T-helper 9 cell (primary cell): ENCODE measurements around the gene SLC15A5.

Source experiments
- DNase-seq: peaks from one replicate; pipeline ENCODE4 v3.0.0-alpha.2; 2020

The SLC15A5 gene

GRCh38 chr12:16261944-16262475 lies 15.5 kb downstream of the SLC15A5 start:
- no peak for DNase-seq

GRCh38 chr12:16260206-16260605 lies 17.3 kb downstream of the SLC15A5 start:
- DNase-seq, result no peak

GRCh38 chr12:16258963-16259362 lies 18.5 kb downstream of the SLC15A5 start:
- DNase-seq, result no peak

GRCh38 chr12:16246264-16246663 lies 31.2 kb downstream of the SLC15A5 start:
- DNase-seq, result no peak

- no peak for DNase-seq
These were observed 32.3 kb downstream of the SLC15A5 start for GRCh38 chr12:16245209-16245608.

GRCh38 chr12:16243487-16244412 lies 33.7 kb downstream of the SLC15A5 start:
- DNase-seq, result no peak

GRCh38 chr12:16241346-16241745 lies 36.1 kb downstream of the SLC15A5 start:
- DNase-seq, result no peak

GRCh38 chr12:16238661-16239060 lies 38.8 kb downstream of the SLC15A5 start:
- no peak for DNase-seq

GRCh38 chr12:16229676-16230075 lies 47.8 kb downstream of the SLC15A5 start:
- DNase-seq, result no peak

GRCh38 chr12:16228067-16228466 lies 49.4 kb downstream of the SLC15A5 start:
- DNase-seq, result no peak

GRCh38 chr12:16225692-16226091 lies 51.8 kb downstream of the SLC15A5 start:
- DNase-seq, result no peak

GRCh38 chr12:16224196-16224595 lies 53.3 kb downstream of the SLC15A5 start:
- DNase-seq, result no peak

- DNase-seq, result no peak
These were observed 55.7 kb downstream of the SLC15A5 start for GRCh38 chr12:16221776-16222175.

- DNase-seq, result no peak
These were observed 57.4 kb downstream of the SLC15A5 start for GRCh38 chr12:16220120-16220519.

- DNase-seq, result no peak
These were observed 58.3 kb downstream of the SLC15A5 start for GRCh38 chr12:16218934-16219751.

GRCh38 chr12:16218234-16218633 lies 59.3 kb downstream of the SLC15A5 start:
- no peak for DNase-seq

GRCh38 chr12:16211731-16212130 lies 65.8 kb downstream of the SLC15A5 start:
- no peak for DNase-seq

- DNase-seq, result no peak
These were observed 78.6 kb downstream of the SLC15A5 start for GRCh38 chr12:16198884-16199283.

GRCh38 chr12:16197600-16197999 lies 79.9 kb downstream of the SLC15A5 start:
- no peak for DNase-seq

- no peak for DNase-seq
These were observed 87.6 kb downstream of the SLC15A5 start for GRCh38 chr12:16189849-16190248.

- DNase-seq, result no peak
These were observed 89.8 kb downstream of the SLC15A5 start for GRCh38 chr12:16187660-16188059.

- no peak for DNase-seq
These were observed 92.8 kb downstream of the SLC15A5 start for GRCh38 chr12:16184681-16185080.

- no peak for DNase-seq
These were observed 93.9 kb downstream of the SLC15A5 start for GRCh38 chr12:16183541-16183940.

- no peak for DNase-seq
These were observed 101.6 kb downstream of the SLC15A5 start for GRCh38 chr12:16175840-16176239.
